Anterior cingulate cortex (tissue), 58 donors: ENCODE data around the gene PLCXD1.
"Not testable (repeated sequence)": the region's sequence is repeated elsewhere in the genome, so short reads cannot be mapped to it uniquely, and the experiment has no call there.

Source experiments
- DNase-seq, 58 donors: peaks; one replicate each; lab custom pipeline; 2025; lab: John Stamatoyannopoulos, UW

Gene PLCXD1

GRCh38 chrX:262381-262909, 18.7 kb upstream of the PLCXD1 start:
- no peak for DNase-seq

- DNase-seq, result not testable (repeated sequence)
Observed at GRCh38 chrX:264006-264405, 17.2 kb upstream of the PLCXD1 start.

DNA sequence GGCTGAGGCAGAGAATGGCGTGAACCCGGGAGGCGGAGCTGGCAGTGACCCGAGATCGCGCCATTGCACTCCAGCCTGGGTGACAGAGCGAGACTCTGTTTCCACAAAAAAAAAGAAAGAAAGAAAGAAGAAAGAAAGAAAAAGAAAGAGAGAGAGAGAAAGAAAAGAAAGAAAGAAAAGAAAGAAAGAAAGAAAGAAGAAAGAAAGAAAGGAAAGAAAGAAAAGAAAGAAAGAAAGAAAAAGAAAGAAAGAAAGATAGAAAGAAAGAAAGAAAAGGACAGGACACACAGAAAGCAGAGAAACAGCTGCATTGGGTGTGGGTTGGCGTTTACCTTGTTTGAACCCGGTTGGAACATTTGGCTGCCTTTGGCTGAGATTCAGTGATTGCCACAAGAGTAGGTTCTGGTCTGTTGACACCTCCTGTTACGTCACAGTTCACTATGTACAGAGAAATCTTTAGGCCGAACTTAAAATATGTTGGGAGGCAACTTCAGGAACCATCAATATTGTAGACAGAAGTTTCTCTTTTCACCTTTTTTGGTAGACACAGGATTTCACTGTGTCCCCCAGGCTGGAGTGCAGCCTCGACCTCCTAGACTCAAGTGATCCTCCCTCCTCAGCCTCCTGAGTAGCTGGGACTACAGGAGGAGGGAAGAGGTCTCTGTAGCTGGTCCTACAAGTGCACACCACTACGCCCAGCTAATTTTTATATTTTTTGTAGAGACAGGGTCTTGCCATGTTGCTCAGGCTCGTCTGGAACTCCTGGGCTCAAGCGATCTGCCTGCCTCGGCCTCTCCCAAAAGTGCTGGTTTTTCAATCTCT, 16.3 kb upstream of the PLCXD1 start:
- no peak for DNase-seq

DNA sequence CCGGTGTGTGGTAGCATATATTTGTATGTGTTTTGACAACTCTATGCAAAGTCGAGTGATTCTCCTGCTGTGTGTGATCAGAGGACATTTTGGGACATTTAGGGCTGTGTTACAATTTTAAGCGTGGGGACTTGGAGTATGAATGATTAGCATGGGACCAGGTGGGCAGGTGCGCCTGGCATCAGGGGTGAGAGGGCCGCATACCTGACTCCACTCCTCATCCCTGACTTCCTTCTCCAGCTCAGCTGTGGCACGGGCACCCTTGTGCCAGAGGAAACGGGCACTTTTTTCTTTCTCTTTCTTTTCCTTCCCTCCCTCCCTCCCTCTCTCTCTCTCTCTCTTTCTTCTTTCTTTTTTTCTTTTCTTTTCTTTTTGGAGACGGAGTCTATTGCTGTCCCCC, 15.7 kb upstream of the PLCXD1 start:
- DNase-seq, result no peak

DNA sequence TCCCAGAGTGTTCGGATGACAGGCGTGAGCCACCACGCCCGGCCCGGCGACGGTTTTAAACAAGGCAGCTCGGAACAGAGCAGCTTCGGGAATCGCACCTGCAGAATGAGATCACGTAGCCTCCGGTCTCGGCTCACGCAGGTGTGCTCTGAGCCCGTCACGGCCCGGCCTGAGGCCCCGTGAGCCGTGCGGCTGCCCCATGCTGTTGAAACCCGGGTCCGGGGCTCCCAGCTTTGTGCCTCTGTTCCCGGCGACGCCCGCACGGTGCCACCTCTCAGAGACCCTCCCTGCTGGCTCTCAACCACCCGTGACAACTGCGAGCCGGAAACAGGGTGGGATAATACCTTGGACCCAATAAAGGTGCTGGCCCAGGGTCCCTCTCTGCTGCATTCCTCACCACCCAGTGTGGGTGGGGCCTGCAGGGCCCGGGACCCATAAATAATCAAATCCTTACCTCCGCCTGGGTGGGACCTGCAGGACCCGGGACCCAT, 13.4 kb upstream of the PLCXD1 start:
- DNase-seq, result no peak

DNA sequence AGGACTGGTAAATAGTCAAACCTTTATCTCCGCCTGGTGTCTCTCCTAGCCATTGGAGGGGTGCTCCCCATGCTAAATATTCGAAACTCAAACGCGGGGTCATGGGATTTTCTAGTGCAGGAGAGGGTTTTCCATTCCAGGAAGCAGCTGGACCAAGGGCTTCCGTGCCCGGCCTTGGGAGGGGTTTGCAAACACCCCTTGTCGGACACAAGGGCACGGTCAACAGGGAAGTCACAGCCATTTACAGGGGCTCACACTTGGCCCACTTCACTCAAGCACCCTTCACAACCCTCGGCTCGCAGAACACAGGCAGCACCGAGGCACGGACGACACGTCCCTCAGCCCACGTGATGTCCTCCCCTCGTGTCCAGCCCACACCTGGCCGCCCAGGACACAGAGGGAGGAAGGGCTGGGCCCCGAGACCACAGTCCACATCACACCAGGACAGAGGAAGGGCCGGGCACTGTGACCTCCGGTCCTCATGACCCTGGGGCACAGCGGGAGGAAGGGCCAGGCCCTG, 10.3 kb upstream of the PLCXD1 start:
- no peak for DNase-seq

DNA sequence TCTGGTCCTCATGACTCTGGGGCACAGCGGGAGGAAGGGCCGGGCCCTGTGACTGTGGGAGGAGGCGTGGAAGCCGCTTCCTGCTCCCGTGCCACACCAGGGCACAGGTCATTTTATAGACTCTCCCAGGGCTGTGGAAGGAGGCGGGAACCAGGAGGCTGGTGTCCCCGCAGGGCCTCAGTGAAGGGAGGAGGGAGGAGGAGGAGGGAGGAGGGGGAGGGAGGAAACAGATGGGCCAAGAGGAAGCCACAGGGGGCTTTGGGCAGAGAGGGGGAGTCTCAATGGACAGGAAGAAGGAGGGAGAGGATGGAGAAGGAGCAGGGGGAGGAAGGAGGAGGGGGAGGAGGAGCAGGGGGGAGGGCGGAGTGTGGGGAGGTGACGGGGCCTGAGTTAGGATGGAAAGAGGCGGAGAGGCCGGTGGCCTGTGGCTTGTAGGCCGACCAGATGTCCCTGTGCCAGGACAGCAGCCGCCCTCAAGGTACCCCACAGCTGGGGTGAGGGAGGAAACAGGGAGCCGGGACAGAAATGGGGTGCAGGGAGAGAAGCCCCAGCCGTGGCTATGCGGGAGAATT, 6.2 kb upstream of the PLCXD1 start:
- no peak for DNase-seq

- no peak for DNase-seq
Observed at GRCh38 chrX:275476-275966, 5.7 kb upstream of the PLCXD1 start.

GRCh38 chrX:275967-276580, 5.1 kb upstream of the PLCXD1 start:
- no peak for DNase-seq

DNA sequence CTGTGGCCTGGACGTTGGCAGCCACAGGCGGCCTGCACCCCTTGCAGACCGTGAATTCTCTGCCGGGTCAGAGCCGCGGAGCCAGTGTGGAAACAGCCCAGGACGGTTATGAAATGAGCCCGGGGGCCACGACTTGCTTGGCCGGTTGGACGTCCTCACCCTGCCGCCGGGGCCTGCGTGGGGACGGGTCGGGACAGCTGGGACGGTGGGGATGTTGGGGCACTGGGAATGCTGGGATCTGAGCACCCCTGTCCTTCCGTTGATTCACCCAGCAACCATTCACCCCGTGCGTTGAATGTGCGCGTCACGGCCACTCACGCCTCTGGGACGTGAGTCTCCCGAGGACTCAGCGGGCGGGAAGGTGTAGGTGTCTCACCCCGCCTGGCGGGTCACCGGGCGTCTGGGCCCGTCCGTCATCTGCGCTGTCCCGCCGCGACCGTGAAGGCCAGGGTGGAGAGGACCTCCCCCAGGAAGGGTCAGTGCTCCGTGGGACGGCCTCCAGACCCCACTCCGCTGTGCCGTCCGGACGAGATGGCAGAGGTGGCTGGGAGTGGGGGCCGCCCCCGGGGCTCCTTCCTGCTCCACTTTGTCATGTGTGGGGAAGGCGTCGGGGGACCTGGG, 4.5 kb upstream of the PLCXD1 start:
- no peak for DNase-seq

GRCh38 chrX:279757-280604, 1.2 kb upstream of the PLCXD1 start:
- not testable (repeated sequence) for DNase-seq

- not testable (repeated sequence) for DNase-seq
Observed at GRCh38 chrX:280722-281121, 459 bp upstream of the PLCXD1 start.

DNA sequence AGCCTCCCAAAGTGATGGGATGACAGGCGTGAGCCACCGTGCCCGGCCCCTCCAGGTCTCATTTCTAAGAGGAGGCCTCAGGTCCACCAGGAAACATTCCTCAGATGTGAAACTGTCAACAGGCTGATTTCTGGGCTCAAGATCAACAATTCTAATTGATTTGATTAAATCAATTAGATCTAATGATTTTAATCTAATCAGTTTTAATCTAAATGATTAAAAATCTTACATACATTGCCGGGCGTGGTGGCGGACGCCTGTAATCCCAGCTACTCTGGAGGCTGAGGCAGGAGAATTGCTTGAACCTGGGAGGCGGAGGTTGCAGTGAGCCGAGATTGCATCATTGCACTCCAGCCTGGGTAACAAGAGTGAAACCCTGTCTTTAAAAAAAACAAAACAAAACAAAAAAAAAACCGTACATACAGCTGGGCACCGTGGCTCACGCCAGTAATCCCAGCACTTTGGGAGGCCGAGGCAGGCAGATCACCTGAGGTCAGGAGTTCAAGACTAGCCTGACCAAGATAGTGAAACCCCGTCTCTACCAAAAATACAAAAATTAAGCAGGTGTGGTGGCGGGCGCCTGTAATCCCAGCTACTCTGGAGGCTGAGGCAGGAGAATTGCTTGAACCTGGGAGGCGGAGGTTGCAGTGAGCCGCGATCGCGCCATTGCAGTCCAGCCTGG, 960 bp downstream of the PLCXD1 start:
- DNase-seq, result not testable (repeated sequence)

DNA sequence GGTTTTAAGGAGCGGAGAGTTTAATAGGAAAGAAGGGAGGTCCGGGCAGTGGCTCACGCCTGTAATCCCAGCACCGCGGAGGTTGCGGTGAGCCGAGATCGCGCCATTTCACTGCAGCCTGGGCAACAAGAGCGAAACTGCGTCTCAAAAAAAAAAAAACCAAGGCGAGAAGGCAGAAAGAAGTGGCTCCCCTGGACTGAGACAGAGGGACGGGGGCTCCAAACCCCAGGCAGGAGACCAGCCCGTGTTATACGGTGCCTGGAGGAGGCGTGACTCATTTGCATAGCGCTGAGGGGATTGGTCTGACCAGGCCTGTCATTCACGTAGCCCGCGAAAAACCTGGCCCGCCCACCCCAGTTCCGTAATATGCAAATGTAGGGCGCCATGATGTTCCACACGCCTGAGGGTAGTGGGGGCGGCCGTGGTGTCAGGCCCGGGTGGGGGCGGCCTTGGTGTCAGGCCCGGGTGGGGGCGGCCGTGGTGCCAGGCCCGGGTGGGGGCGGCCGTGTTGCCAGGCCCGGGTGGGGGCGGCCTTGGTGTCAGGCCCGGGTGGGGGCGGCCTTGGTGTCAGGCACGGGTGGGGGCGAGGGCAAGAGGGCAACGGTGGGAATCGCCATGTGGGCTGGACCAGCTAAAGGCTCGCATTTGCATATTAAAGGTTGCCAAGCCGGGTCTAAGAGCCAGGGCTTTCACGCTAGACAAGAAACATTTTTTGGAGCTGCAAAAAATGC, 2.1 kb downstream of the PLCXD1 start:
- DNase-seq, result no peak

GRCh38 chrX:285076-285677, 4.0 kb downstream of the PLCXD1 start:
- no peak for DNase-seq

DNA sequence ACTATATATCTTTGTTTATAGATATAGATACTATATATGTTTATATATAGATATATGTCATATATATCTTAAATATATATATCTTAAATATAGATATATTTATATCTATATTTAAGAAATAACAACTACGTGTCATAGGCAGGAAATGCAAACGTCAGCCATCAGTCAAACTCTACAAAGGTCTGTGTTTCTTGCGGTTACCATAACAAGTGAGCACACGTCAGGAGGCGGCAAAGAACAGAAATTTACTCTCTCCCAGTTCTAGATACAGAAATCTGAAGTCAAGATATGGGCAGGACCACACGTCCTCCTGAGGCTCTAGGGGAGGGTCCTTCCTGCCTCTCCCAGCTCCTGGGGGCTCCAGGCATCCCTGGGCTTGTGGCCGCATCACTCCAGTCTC, 6.5 kb downstream of the PLCXD1 start:
- no peak for DNase-seq

DNA sequence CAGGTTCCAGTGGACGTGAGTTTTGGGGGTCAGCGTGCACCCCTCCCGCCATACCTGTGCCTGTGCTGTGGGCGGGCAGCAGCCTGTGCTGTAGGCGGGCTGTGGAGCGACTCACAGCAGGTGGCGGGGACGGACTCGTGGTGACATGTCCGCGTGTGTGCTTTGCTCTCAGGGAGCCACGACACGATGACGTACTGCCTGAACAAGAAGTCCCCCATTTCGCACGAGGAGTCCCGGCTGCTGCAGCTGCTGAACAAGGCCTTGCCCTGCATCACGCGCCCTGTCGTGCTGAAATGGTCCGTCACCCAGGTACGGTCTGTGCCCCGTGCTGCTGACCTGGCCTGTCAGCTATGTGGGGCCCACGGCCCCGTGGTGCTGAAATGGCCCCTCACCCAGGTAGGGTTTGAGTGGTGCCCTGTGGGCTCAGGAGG, 7.4 kb downstream of the PLCXD1 start:
- DNase-seq, result no peak
